GM19025 (cell line): ENCODE measurements around the gene CREB3.

Experiments
- ATAC-seq: cut with Tn5 transposase; IDR thresholded peaks from one replicate; pipeline ENCODE4 v1.9.1; 2021; ENCODE audit warnings: mild to moderate bottlenecking, low read depth, moderate library complexity; ENCODE audit not compliant: unreplicated experiment

Gene CREB3

GRCh38 chr9:35732185-35732799, at the start of gene CREB3, which contains the start of gene TLN1:
CREB3 (plus strand) TSS chr9:35732666; CDS start chr9:35732773, 107 bp downstream.
TLN1 (minus strand) TSS chr9:35732195; CDS start chr9:35725694, 6,501 bp downstream.
- ATAC-seq: peak; percentile 84

- no peak for ATAC-seq
Observed at GRCh38 chr9:35683323-35683722, 49.1 kb upstream of the CREB3 start.

DNA sequence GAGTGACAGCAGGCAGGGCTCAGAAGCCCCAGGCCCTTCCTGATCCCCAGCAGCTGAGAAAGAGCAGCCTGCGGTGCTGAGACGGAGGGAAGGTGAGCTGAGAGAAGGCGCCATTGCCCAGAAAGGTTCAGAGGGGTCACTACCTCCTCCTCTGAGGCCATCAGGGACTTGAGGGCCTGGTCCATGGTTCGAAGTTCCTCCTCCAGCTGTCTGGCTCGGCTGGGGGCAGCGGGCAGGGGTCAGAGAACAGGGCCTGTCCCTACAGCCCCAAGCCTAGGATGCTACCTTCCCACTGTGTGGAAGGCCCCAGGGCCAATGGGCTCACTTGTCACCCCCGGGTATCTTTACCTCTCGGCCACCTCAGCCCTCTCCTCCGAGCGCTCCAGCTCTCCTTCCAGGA, 47.5 kb upstream of the CREB3 start:
- ATAC-seq: no peak

GRCh38 chr9:35685506-35685905, 47.0 kb upstream of the CREB3 start:
- ATAC-seq: no peak

GRCh38 chr9:35686222-35687203, 46.0 kb upstream of the CREB3 start:
- no peak for ATAC-seq

DNA sequence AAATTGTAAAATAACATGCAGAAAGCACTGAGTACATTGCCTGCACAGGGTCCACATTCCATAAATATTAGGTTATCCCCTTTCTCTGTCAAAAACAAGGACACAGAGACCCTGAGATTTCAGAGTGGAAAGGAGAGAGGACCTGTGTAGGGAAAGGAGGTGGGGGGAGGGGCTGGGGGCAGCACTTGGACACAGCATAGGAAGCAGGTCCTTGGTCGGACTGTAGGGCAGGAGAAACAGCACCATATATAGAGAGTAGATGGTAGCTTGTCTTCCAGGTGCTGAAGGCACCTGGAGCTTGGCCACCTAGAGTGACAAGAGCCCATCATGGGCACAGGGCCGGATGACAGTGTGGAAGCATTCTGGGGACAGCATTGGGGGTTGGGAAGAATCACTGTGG, 45.2 kb upstream of the CREB3 start:
- ATAC-seq: no peak

DNA sequence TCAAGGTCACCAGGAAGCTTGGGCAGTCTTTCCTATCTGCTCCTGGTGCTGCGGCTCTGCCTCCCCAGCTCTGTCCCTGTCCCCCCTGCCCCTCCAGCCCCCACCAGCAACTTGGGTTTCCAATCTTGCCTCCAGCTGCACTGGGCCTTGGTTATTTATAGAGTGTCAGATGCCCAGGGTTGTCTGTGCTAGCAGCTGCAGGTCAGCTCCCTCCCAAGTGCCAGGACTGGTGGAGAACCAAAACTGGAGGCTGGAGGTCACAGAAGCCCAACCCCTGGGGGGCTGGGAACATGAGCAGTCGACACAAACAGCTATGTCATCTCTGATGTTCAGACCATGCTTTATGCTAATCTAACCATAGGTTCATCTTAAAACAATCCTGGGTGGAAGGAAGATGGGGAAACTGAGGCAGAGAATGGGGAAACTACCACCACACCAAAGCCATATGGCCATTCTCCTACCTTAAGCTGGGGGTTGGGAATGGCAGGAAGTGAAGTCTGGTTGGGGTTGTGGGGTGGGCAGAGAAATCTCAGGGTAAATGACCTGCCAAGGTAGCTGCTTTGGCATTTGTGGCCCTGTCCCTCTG, 44.4 kb upstream of the CREB3 start:
- ATAC-seq: no peak

GRCh38 chr9:35688558-35689541, 43.6 kb upstream of the CREB3 start:
- no peak for ATAC-seq

GRCh38 chr9:35689542-35690293, 42.7 kb upstream of the CREB3 start, which contains the start of gene TPM2:
TPM2 (minus strand) TSS chr9:35689925; CDS start chr9:35689817, 108 bp downstream.
- no peak for ATAC-seq

GRCh38 chr9:35690294-35690613, 42.2 kb upstream of the CREB3 start:
- ATAC-seq: no peak

DNA sequence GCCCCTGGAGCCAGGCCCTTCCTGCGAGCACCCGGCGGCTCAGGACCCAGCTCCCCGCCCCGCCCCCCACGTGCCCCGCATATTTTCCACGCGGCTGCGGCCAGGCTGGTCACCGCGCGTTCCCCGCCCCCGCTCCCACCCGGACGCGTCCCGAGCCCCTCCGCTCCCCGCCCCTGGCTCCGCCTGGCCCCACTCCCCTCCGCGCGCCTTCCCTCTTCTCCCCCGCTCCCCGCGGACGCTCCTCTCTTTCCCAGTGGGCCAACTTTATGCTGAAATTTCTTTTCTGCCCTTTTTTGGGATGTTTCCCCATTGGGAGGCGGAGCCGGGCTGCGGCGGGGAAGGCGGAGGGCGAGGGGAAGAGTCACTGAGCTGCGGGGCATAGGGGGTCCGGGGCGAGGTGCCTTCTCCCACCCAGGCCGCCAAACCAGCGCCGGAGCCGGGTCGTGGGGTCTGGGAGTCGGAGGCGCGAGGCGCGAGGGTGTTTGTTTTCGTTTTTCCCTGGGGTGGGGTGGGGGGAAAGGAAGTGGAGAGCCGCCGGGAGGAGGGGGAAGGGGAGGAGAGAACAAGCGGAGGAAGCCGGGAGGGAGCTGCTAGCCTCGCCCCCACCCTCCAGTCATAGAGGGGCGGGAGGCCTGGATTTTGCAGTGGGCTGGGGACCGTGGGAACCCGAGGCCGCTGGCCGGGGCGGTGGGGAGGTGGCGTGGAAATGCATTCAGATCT, 41.7 kb upstream of the CREB3 start:
- ATAC-seq: no peak

DNA sequence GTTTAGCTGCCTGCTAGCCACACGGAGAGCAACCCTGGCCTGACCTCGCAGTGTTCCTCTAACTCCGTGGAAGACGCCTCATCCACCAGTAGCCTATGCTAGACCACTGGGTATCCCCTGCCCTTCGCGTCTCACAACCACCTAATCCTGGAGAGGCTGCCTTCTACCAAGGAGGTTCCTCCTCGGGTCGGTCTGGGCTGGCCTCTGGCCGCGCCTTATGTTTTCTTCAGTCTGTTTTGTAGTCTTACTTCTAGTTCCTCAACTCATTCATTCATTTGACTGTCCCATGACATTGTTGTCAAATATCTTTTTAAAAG, 41.2 kb upstream of the CREB3 start:
- no peak for ATAC-seq

- ATAC-seq: no peak
Observed at GRCh38 chr9:35691757-35692301, 40.6 kb upstream of the CREB3 start.

DNA sequence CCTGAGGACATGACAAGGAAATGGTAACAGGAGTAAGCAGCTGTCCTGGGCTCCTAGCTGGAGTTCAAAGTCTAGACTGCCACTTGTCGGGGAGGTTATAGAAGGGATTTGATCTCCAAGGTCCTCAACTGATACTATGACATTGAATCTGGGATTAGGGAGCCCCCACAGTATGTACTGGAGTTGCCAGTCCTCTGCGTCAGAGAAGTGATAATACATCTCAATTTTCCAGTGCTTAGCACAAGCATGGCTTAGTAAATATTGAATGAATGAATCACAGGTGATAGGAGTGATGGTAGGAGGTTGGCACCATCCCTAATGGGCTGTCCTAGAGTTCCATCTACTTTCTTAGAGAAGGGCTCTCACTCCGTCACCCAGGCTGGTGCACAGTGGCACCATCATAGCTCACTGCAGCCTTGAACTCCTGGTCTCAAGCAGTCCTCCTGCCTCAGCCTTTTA, 36.5 kb upstream of the CREB3 start:
- ATAC-seq: no peak

- peak; percentile 70 for ATAC-seq
Observed at GRCh38 chr9:35696520-35697215, 35.8 kb upstream of the CREB3 start.

GRCh38 chr9:35697486-35697885, 35.0 kb upstream of the CREB3 start:
- ATAC-seq: no peak

DNA sequence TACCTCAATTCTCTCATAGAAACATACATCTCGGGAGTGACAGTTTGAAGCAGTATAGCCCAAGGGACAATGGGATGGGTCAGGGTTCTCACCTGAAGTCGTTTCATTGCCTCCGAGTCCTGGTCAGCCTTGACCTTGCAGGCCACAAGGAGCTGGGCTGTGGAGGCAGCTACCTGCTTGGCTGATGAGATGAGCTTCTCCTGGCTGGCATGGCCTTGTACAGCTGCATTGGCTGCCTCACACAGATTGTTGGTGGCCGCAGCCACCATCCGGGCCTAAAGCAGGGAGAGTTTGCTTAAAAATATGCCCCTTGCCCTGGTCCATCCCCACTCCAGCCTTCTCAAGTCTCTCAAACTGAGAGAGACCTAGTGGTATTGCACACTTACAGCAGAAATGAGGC, 34.2 kb upstream of the CREB3 start:
- ATAC-seq: no peak

GRCh38 chr9:35700031-35700430, 32.4 kb upstream of the CREB3 start:
- ATAC-seq: no peak
